NCI-H226 (cell line): ENCODE data around the gene SHISA3.
"Not testable (repeated sequence)": the region's sequence is repeated elsewhere in the genome, so short reads cannot be mapped to it uniquely, and the experiment has no call there.

Experiments
- DNase-seq: peaks from one replicate; pipeline ENCODE4 v3.0.0-alpha.2; 2015

SHISA3 gene

GRCh38 chr4:42396752-42397634 lies at the start of gene SHISA3:
TSS of gene SHISA3 (plus strand) at chr4:42397488. CDS start at chr4:42398057, 569 bp downstream.
- DNase-seq: peak; percentile 15

GRCh38 chr4:42348247-42348646 lies 49.0 kb upstream of the SHISA3 start:
- no peak for DNase-seq

GRCh38 chr4:42348692-42349091 lies 48.6 kb upstream of the SHISA3 start:
- no peak for DNase-seq

DNA sequence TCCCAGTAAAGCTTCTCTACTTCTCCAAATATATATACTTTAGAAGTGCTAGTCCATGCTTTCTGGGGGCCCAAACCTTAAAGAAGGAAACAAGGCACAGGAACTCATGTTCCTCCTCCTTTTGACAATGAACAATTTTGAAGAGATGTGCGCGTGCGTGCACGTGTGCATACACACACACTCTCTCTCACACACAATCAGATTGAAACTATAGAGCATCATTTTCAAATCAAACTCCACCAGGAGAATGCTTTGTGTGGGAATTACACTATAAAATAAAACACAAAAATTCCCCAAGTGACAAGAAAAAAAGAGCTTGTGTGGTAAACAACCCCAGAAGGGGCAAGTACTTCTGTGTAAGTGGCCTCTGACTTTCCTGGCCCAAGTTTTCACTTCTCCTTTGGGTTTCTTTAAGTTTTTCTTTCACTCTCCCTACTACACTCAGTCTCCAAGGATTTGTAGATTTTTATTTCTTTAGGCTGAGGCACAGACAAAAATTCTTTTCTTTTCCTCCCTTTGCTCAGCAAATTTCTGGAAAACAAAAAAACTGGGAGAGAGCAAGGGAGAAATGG lies 46.6 kb upstream of the SHISA3 start:
- no peak for DNase-seq

- DNase-seq: no peak
Measured at GRCh38 chr4:42352049-42352448, 45.2 kb upstream of the SHISA3 start.

DNA sequence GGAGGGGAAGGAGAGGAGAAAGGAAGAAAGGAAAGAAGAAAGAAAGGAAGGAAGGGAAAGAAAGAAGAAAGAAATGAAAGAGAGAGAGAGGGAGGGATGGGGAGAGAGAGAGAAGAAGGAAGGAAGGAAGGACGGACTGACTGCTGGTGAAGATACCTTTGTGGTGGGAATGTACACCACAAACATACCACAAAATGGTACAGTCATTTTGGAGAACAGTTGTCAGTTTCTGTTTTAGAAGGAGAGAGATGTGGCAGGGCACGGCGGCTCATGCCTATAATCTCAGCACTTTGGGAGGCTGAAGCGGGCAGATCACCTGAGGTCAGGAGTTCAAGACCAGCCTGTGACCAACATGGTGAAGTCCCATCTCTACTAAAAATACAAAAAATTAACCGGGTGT lies 40.0 kb upstream of the SHISA3 start:
- no peak for DNase-seq

DNA sequence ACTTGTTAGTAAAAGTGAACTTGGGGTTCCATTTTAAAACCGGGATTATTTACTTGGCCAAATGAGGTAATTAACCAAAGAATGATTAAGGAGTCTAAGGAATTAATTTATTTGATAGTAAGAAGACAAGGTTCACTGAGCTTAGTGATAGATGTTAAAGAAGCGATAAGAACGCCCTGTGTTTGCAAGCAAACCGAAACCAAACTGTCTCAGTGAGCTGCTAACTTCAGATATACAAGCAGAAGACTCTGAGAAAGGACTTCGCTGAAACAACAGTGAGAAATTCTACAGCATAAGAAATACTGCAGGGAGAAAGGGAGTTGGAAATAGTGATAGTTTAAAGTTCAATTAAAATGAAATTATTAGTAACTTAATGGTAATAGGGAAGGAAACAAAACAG lies 37.6 kb upstream of the SHISA3 start:
- no peak for DNase-seq

GRCh38 chr4:42360256-42360669 lies 37.0 kb upstream of the SHISA3 start:
- no peak for DNase-seq

- DNase-seq: no peak
Measured at GRCh38 chr4:42361456-42361855, 35.8 kb upstream of the SHISA3 start.

- DNase-seq: no peak
Measured at GRCh38 chr4:42362591-42362990, 34.7 kb upstream of the SHISA3 start.

DNA sequence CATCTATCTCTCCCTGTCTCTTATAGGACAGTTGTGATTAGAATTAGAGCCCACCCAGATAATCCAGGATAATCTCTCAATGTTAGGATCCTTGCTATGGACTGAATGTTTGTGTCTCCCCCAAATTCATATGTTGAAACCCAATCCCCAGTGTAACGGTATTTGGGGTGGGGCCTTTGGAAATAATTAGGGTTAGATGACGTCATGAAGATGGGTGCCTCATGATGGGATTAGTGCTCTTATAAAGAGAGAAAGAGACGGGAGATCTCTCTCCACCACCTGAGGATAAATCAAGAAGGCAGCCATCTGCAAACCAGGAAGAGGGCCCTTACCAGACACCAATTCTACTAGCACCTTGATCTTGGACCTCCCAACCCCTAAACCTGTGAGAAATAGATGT lies 33.7 kb upstream of the SHISA3 start:
- DNase-seq: no peak

DNA sequence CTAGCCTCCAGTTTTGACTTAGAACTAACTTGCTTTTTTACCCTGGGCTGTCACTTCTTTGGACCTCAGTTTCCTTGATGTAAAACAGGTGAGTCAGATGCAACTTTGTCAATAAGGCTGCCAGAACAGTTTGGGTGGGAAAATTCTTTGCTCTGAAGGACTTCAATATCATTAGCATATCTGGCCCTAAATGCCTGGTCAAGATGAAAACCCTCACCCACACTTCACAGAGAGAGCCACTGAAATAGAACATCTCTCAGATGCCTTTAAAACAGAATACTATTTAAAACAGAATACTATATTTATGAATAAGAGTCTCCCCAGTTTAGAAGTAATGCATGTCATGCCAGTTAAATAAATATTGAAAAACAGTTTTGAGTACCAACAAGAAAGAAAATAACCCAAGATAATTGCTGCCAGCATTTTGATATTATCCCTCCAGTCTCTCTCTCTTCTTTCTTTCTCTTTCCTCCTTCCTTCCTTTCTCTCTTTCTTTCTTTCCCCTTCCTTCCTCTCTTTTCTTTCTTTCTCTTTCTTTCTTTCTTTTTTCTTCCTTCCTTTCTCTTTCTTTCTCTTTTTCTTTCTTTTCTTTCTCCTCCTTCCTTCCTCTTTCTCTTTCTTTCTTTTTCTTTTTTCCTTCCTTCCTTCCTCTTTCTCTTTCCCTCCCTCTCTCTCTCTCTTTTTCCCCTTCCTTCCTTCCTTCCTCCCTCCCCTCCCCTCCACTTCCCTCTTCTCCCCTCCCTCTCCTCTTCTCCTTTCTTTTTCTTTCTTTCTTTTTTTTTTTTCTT lies 32.8 kb upstream of the SHISA3 start:
- no peak for DNase-seq

DNA sequence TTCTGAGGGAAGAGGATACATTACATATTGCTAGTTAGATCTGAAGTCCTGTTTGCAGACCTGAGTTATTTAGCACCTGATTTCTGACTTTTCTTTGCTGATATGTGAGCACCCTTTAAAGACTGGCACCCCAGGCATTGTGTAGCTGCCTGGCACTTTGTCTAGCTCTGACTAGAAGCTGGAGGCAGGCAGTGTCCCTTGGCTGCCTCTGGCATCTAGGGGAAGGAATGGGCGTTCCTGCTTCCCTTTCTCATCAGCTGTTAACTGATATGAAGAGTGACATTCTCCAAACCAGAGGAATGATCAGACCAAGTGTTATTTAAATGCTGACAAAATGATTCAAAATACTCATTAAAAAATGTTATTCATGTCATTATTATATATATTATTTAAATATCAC lies 30.3 kb upstream of the SHISA3 start:
- no peak for DNase-seq

GRCh38 chr4:42369489-42369888 lies 27.8 kb upstream of the SHISA3 start:
- DNase-seq: no peak

GRCh38 chr4:42371305-42372252 lies 25.7 kb upstream of the SHISA3 start:
- no peak for DNase-seq

GRCh38 chr4:42372303-42372702 lies 25.0 kb upstream of the SHISA3 start:
- not testable (repeated sequence) for DNase-seq

- DNase-seq: no peak
Measured at GRCh38 chr4:42377497-42377896, 19.8 kb upstream of the SHISA3 start.

GRCh38 chr4:42381666-42382065 lies 15.6 kb upstream of the SHISA3 start:
- DNase-seq: no peak

DNA sequence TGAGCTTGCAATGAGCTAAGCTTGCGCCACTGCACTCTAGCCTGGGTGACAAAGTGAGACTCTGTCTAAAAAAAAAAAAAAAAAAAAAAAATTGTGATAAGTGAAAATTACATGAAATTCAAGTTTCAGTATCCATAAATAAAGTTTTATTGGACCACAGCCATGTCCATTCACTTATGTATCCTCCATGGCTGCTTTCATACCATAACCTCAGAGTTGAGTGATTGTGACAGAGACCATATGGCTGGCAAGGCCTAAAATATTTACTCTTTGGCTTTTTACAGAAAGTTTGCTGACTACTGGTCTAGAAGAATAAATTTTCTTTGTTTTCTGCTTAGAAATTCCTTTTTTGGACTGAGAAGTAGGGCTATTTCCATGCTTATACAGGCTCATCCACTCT lies 11.8 kb upstream of the SHISA3 start:
- DNase-seq: no peak

DNA sequence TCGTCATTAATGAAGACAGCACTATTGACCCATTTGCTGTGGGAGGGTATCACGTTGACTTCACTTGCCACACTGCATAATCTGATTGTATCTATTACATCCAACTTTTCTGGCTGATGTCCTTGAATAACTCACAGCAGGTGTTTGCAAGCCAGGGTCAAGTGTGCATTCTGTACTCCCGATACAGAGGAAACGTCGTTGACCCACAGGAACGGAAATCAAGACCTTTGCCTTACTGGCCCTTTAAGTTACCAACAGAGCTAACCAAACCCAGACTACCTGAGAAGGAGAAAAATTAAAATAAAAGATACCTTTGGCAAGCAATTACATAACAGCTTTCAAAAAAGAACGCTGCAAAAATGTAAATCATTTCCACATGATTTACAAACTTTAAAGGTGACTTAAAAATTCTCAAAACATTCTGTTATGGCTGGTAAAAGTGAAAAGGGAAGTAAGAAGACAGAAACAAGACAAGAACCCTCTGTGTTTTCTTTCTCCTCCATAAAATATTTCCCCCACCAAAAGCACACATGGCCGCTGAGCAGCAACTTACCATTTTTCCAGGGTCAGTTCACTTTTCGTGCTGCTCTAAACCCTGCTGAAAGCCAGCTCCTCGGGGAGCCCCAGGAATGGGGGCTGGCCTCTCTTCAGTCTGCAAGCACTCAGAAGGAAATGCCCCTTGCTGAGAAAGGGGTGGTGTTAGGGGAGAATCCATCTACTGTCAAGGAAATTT lies 6.5 kb upstream of the SHISA3 start:
- DNase-seq: no peak

DNA sequence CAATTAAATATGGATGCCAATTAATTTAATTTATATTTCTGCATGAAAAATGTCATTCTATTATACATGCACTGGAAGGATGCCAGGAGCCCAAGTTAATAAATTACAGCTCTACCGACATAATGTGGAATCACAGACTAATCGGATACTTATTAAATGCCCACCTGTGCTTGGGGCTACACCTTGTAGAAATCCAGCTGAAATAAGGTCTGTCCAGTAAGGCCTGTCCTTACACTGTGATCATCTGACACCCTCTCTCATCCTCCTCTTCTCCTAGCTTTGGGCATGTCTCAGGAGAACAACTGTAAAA lies 6.0 kb upstream of the SHISA3 start:
- no peak for DNase-seq

GRCh38 chr4:42391981-42392380 lies 5.3 kb upstream of the SHISA3 start:
- DNase-seq: no peak
